GM19395 (cell line): ENCODE data around the gene NUDT3.

Source experiments
- ATAC-seq: cut with Tn5 transposase; IDR thresholded peaks from one replicate; pipeline ENCODE4 v1.9.1; 2021; ENCODE audit warnings: mild to moderate bottlenecking, moderate library complexity; ENCODE audit not compliant: unreplicated experiment

The NUDT3 gene

DNA sequence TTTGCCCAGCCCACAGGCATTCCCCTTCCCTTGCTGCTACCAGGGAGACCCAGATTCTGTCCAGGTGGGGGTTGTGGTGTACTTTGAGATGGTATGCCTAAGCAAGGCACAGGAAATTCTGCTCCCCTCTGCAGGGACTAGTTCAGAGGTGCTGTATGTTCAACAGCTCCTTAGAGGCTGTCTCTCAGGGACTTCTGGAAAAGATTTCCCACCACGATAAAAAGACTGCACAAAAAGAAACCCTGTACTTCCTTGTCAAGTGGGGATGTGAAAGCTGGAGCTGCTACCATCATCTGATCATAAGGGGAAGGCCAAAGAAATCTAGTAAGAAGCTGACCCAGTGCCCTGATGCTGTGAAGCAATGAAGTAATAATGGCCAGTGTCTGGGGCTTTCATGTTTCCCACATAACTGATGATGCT, 92.1 kb downstream of the NUDT3 start:
- no peak for ATAC-seq

GRCh38 chr6:34298941-34299340, 93.5 kb downstream of the NUDT3 start:
- no peak for ATAC-seq

GRCh38 chr6:34295721-34296120, 96.7 kb downstream of the NUDT3 start:
- ATAC-seq: peak; percentile 92

- ATAC-seq: no peak
These were observed 99.5 kb downstream of the NUDT3 start for GRCh38 chr6:34292954-34293353.

DNA sequence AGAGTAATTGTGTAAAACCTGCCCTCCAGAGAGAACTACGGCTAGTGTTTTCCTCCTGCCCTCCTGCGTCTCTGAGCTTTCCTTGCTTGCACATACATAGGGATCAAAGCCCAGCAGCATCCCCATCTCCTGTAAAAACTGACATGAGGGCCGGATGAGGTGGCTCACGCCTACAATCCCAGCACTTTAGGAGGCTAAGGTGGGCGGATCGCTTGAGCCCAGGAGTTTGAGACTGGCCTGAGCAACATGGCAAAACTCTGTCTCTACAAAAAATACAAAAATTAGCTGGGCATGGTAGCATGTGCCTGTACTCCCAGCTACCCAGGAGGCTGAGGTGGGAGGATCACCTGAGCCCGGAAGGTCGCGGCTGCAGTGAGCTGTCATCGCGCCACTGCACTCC, 103.3 kb downstream of the NUDT3 start:
- ATAC-seq: no peak

DNA sequence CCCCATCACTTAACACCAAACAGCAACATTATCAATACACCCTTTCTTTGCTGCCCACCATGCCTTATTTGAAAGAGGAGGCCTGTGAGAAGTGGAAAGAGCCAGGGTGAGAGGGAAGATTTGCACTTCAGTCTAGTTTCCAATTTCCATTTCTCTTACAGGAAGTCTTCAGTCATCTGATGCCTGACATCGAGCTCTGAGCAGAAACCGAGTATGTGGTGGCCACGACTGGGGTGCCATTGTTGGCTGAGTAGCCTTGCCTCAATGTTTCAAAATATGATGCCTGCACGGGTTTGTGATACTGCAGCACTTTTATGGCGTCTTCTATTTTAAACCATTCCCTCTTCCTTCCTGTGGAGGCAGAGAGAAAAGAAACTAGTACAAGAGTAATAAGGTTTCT, 103.9 kb downstream of the NUDT3 start:
- no peak for ATAC-seq

DNA sequence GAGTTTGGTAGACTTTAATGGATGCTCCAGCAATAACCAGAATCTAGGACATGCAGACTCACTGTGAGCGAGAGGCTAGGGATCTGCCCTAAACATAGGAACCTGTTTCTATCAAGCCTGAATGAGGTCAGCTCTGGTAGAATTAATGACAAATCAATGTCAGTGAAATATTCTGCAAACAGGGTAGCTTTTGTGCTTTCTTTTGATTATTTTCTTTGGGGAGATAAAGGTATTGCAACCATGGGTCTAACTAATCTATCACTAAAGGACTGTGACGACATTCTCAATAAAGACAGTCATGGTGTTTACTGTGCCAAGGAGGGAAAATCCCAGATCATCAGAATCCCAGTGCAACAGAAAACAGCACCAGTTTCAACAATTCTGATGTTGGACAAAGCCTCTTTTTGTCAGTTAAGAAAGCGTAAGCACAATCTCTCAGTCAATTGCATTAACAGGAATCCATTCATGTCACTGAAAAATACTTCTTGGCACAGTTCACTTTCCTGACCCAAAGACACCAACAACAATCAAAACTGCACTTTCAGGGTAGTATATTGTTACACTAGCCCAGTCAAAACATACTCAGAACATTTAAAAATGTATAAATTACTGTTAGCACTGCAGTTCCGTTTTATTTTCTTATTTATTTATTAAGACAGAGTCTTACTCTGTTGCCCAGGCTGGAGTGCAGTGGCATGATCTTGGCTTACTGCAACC, 106.9 kb downstream of the NUDT3 start:
- ATAC-seq: no peak

GRCh38 chr6:34284563-34285447, 107.7 kb downstream of the NUDT3 start:
- ATAC-seq: no peak

DNA sequence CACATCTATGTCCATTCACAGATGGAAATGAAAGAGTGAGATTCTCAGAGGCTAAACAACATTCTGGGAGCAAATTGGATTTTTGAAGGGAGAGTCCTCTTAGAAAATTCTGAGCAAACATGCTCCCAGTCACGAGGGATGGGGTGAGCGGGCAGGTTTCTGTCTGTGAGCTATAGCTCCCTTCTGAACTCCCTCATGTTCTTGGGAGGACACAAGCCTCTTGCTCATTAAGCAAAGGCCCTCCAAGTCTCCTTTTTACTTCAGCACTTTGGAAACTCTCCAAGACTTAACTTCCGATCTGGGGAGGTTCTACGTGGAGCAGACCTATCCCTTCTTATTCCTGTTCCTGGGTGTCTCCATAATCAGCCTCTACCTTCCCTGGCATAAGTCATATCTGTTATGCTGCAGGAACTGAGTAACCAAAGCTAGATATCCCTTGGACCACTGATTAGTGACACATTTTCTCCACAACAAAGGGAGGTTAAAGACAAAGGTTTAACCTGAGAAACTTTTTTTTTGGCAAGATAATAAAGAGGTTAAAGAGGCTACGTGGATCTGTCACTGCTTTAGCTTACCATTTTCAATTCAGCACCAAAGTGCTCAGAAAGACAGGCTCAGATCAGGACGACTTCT, 110.7 kb downstream of the NUDT3 start:
- no peak for ATAC-seq

DNA sequence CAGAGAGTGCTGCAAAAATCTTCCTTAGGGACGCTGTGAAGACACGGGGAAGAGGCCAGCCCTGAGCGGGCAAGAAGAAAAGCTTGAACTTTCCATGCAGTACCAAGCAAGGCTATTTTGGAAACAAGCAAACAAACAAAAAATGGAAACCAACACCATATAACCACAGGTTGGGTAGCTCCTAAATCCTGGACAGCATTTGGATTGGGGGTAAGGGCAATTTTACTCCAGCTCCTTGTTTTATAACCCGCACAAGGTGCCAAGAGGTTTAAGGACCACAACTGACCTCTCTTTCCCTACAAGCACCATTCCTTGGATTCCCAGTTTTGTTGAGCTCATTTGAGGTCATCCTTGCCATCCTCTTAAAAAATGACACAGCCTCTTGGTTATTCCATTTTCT, 112.3 kb downstream of the NUDT3 start:
- no peak for ATAC-seq

DNA sequence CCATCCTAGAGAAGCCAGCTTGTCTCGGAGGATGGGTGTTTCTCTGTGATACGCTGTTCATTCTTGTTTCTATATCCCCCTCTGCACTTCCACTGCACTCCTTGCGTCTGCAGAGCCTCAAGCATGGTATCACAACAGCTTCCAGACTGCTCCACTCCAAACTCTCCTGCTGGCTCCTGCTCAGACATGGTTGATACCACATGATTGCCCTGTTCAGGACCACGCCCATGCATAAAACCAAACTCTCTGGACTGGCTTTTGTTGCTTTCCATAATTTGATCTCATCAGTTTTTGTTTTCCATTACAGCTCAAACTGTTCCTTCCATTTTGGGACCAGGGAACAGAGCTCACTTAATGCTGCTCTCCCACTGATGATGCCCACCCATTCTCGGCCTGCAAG, 113.6 kb downstream of the NUDT3 start:
- no peak for ATAC-seq

DNA sequence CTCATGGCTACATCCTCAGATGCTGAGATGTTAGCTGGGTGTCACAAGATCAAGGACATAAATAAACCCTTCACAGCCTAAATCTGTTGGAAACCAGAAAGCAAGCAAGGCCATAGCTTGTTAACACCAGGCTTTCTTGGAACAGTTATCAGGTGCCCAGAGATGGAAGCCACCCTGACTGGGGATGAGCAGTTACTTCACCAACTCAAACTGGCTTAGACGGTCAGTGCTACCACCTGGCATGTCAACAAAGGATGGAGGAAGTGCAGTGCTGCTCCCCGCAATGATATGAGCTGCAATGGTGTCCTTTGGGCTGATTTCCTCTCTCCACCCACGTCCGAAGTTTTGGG, 114.7 kb downstream of the NUDT3 start:
- ATAC-seq: no peak

DNA sequence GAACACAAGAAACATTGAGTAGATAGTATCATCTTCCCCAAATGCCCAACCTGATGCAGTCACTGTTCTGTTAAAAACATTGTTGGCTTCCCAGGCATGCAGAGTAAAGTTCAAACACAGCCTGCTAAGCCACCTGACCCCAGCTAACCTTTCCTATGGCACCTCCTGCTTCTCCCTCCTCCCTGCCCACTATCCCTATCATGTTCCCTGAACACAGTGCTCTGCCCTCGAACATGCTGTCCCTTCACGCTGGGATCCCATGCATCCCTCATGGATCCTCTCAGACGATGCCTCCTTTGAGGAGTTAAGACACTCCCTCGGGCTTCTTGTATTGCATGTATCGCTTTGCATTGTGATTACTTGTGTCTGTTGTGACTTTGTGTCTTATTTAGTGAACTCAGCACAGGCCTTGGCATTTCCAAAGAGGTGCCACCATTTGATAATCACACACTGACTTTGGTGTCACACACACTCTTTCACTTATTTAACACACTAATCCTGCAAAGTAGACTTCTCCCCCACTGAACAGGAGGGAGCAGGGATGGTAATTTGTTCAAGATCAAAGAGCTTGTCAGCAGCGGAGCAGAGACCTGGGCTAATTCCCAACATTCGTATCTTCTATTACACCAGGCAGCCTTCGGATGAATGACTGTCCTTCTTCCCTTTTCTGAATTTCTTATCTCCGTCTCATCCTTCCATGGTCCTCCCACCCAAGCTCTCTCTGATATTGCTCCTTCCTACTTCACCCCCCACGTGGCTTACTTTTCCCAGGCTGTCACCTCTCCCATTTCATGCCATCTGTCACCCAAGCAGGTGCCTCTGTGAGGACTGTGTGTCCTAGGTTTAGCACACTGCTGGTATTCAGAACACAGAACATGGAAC, 115.3 kb downstream of the NUDT3 start:
- no peak for ATAC-seq

DNA sequence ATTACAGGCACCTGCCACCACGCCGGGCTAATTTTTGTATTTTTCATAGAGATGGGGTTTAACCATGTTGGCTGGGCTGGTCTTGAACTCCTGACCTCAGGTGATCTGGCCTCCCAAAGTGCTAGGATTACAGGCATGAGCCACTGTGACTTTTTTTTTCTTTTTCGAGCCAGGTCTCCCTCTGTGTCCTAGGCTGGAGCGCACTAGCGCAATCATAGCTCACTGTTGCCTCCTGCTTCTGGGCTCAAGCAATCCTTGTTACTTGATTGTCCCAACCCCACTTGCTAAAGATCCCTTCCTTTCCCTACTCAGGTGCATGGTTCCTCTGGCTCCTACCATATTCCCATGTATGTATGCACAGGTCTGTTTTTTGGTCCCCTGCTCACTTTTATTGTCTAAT, 116.3 kb downstream of the NUDT3 start:
- no peak for ATAC-seq

DNA sequence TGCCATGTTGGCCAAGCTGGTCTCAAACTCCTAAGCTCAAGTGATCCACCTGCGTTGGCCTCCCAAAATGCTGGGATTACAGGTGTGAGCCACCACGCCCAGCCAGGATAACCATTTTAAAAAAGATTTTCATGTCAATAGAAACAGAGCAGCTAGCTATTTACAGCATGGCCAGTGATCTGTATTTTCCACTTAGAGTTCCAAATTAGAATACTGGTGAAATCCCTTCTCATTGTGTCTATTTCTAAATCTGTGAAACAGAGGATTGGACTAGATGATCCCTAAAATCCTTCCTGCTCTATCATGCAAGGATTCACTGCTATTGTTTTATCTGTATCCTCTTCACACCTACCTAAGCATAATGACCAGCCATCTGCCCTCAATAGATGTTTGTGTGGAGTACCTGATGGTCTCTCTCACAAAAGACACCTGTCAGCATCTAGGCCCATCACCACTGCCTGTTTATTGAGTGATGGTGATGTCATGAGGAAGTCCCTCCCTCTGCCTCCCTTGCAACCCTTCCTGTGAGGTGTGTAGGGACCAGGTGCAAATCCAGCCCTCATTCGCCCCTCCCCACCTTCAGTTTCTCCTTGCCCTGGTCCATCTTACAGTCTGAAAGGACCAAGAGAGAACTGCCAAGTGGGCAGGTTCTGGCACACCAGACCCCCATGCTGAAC, 117.2 kb downstream of the NUDT3 start:
- ATAC-seq: no peak

DNA sequence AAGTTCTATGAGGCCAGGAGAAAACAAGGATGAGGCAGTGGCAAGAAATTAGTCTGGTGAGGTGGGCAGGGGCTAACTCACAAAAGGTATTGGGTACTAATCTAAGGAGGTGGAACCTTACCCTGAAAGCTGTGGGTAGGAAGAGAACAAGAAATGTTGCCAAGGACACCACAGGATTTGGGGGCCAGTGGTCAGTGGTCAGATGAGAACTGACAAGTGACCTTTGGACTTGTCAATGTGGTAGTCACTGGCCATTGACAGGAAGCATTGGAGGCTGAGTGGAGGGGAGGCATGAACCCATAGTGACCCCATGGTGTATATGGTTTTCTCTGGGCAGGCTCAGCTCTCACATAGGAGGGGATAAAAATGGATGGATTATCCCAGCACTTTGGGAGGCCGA, 118.3 kb downstream of the NUDT3 start:
- ATAC-seq: no peak

- ATAC-seq: no peak
These were observed 119.1 kb downstream of the NUDT3 start for GRCh38 chr6:34273242-34273805.

GRCh38 chr6:34272013-34272926, 120.2 kb downstream of the NUDT3 start:
- ATAC-seq: no peak
